Measurements from ENCODE around the gene CAPN9.

CAPN9 gene

DNA sequence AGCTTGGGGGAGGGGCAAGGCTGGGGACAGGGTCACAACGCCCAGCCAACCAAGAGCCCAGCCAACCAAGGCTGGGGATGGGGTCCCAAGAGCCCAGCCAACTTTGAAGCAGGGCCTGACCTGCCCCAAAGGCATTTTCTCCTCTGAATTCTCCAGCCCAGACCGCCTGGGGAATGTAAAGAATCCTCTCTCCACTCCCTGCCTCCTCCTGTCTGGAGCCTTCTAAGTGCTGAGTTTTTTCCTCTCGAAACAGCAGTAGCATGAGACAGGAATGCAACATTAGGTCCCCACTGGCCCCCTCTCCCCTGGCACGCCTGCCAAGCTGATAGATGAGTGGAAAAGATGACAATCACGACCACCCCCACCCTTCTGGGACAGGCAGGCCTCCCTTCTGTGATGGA is 104.1 kb downstream of the CAPN9 start:
- no peak for FAIRE-seq
- TF ChIP-seq POLR2A (IDR thresholded peaks at IDR 0.05; ENCODE audit: low read depth, low read length), result no peak

More for the DNA sequence above, 104.1 kb downstream of the CAPN9 start:
- no peak for DNase-seq (ENCODE audit: insufficient read length, low spot score)

Measured in H54 (cell line).